Subcutaneous adipose tissue (tissue), 4 donors: ENCODE results near the gene NEURL1B. TPM values are rescaled to one million over a fixed set of nuclear protein-coding genes. Genes with fewer than 3 reads are reported as not detected.

Experiments used
- CTCF ChIP-seq: fragments of 450-650 bp; IDR thresholded peaks from one replicate; pipeline ENCODE4 v1.5.1; 2016; ENCODE audit warnings: low read depth, mild to moderate bottlenecking, control low read depth, antibody characterized with exemption, moderate library complexity
- small RNA-seq: library from RNA; depleted of rRNA; stranded (forward); fragments of <200 nt; gene quantifications from one replicate; pipeline ENCODE3, GENCODE V24; 2016
- total RNA-seq, 4 donors: library from RNA; depleted of rRNA; stranded (reverse); fragments of >200 nt; gene quantifications; one replicate each; pipeline ENCODE4 v1.1.0, GENCODE V29; 2016

The NEURL1B gene
- total RNA-seq, 4 donors from 2014 or later = 4.9 to 38.4 (median 13.0) TPM

GRCh38 chr5:172735141-172735831, 94.2 kb downstream of the NEURL1B start:
- TF ChIP-seq CTCF = no peak

GRCh38 chr5:172736508-172737135, 95.6 kb downstream of the NEURL1B start:
- no peak for TF ChIP-seq CTCF

- no peak for TF ChIP-seq CTCF
Observed at GRCh38 chr5:172739375-172739774, 98.3 kb downstream of the NEURL1B start.

- no peak for TF ChIP-seq CTCF
Observed at GRCh38 chr5:172740428-172741205, 99.6 kb downstream of the NEURL1B start.

Small RNA genes within 50 kb of the gene (small RNA-seq; reads per million reads assigned to genes)
- gene AC027309.2 (not detected), gene MIR5003 (not detected)

Other genes starting within 250 kb of the NEURL1B start
- gene SH3PXD2B, start 186.7 kb upstream of the NEURL1B start, total RNA-seq = 10 to 100 TPM; 26.6 to 48.7 (median 38.9) TPM
- gene DUSP1, start 129.9 kb downstream of the NEURL1B start, total RNA-seq = 1,000 to 10,000 TPM in 2 of 4 donors, 100 to 1,000 TPM in 2; 742 to 1,576 (median 1,059) TPM
- 100 to 1,000 TPM in 3 of 4 donors, 10 to 100 TPM in 1; 94.0 to 165 (median 126) TPM for gene ERGIC1, start 193.0 kb downstream of the NEURL1B start, total RNA-seq